ENCODE results near the gene TYRP1.

GRCh38 chr9:12730198-12730597, 37.0 kb downstream of the TYRP1 start:
- TF ChIP-seq CTCF (IDR thresholded peaks at IDR 0.05; ENCODE audit: low read depth, low read length): no peak
- TF ChIP-seq EZH2phosphoT487 (IDR thresholded peaks at IDR 0.05; ENCODE audit: low read depth): no peak

All from OCI-LY3 (cell line).